ENCODE data around the gene ZNF521. TPM values are rescaled to one million over a fixed set of nuclear protein-coding genes. Genes with fewer than 3 reads are reported as not detected.

The ZNF521 gene
- total RNA-seq, 2 donors from 2014 or later, result 21.4 to 26.9 TPM

- Mint-ChIP-seq H3K27me3 (ENCODE audit: insufficient read depth) (no peaks in the 10 kb centered on the region), H3K27ac (no peak overlapping the region), H3K9me3 (no peaks in the 10 kb centered on the region), H3K4me3 (no peak overlapping the region), H3K36me3 (ENCODE audit: low read depth) (no peaks in the 10 kb centered on the region), H3K4me1 (peaks cover 58% of the 10 kb centered on the region)
- TF ChIP-seq CTCF (conservative IDR thresholded peaks at IDR 0.05), result no peak
- DNase-seq, result no peak
- no peaks in the 10 kb centered on the region for H3K9me3 ChIP-seq (ENCODE audit: control insufficient read depth, low read length)
- H3K27ac ChIP-seq (ENCODE audit: low read depth, low read length), result peak overlapping the region; percentile 45
- peaks cover 17% of the 10 kb centered on the region for H3K4me1 ChIP-seq (ENCODE audit: control insufficient read depth, insufficient read depth, low read length)
- no peaks in the 10 kb centered on the region for H3K36me3 ChIP-seq (ENCODE audit: control insufficient read depth, insufficient read depth, low read length)
- no peaks in the 10 kb centered on the region for H3K27me3 ChIP-seq (ENCODE audit: control insufficient read depth, insufficient read depth, low read length, poor library complexity, severe bottlenecking)
- H3K4me3 ChIP-seq (ENCODE audit: low read length), result no peak overlapping the region
- WGBS, 2 experiments (ENCODE audit: insufficient coverage in 1 of 2, insufficient read length in 1 of 2), result 88 to 92% methylated on average over 3 of the region's 3 CpGs
- H3K9ac ChIP-seq (ENCODE audit: extremely low read depth, low read length, poor library complexity, severe bottlenecking), result no peak overlapping the region
Measured at GRCh38 chr18:25075783-25076182, 276.2 kb downstream of the ZNF521 start.

- Mint-ChIP-seq H3K36me3 (ENCODE audit: low read depth) (no peaks in the 10 kb centered on the region), H3K4me3 (no peak overlapping the region), H3K4me1 (peaks cover 58% of the 10 kb centered on the region), H3K27me3 (ENCODE audit: insufficient read depth) (no peaks in the 10 kb centered on the region), H3K9me3 (no peaks in the 10 kb centered on the region), H3K27ac (no peak overlapping the region)
- no peak for DNase-seq
- no peak overlapping the region for H3K4me3 ChIP-seq (ENCODE audit: low read length)
- WGBS, 2 experiments (ENCODE audit: insufficient coverage in 1 of 2, insufficient read length in 1 of 2), result 72 to 77% methylated on average over 5 of the region's 5 CpGs
- no peaks in the 10 kb centered on the region for H3K27me3 ChIP-seq (ENCODE audit: control insufficient read depth, insufficient read depth, low read length, poor library complexity, severe bottlenecking)
- no peak overlapping the region for H3K9ac ChIP-seq (ENCODE audit: extremely low read depth, low read length, poor library complexity, severe bottlenecking)
- no peaks in the 10 kb centered on the region for H3K9me3 ChIP-seq (ENCODE audit: control insufficient read depth, low read length)
- peaks cover 17% of the 10 kb centered on the region for H3K4me1 ChIP-seq (ENCODE audit: control insufficient read depth, insufficient read depth, low read length)
- H3K36me3 ChIP-seq (ENCODE audit: control insufficient read depth, insufficient read depth, low read length), result no peaks in the 10 kb centered on the region
- no peak for TF ChIP-seq CTCF (conservative IDR thresholded peaks at IDR 0.05)
- H3K27ac ChIP-seq (ENCODE audit: low read depth, low read length), result peak overlapping the region; percentile 45
Measured at GRCh38 chr18:25075331-25075730, 276.6 kb downstream of the ZNF521 start.

- Mint-ChIP-seq H3K27me3 (ENCODE audit: insufficient read depth) (no peaks in the 10 kb centered on the region), H3K9me3 (no peaks in the 10 kb centered on the region), H3K4me3 (no peak overlapping the region), H3K27ac (no peak overlapping the region), H3K36me3 (ENCODE audit: low read depth) (no peaks in the 10 kb centered on the region), H3K4me1 (peaks cover 58% of the 10 kb centered on the region)
- no peak for TF ChIP-seq CTCF (conservative IDR thresholded peaks at IDR 0.05)
- 14 to 57% methylated on average over 2 to 4 of the region's 4 CpGs for WGBS, 2 experiments (ENCODE audit: insufficient coverage in 1 of 2, insufficient read length in 1 of 2)
- Histone ChIP-seq H3K27me3 (ENCODE audit: control insufficient read depth, insufficient read depth, low read length, poor library complexity, severe bottlenecking) (no peaks in the 10 kb centered on the region), H3K9ac (ENCODE audit: extremely low read depth, low read length, poor library complexity, severe bottlenecking) (no peak overlapping the region), H3K4me1 (ENCODE audit: control insufficient read depth, insufficient read depth, low read length) (peaks cover 17% of the 10 kb centered on the region), H3K27ac (ENCODE audit: low read depth, low read length) (no peak overlapping the region), H3K9me3 (ENCODE audit: control insufficient read depth, low read length) (no peaks in the 10 kb centered on the region), H3K4me3 (ENCODE audit: low read length) (no peak overlapping the region), H3K36me3 (ENCODE audit: control insufficient read depth, insufficient read depth, low read length) (no peaks in the 10 kb centered on the region)
- peak; percentile 60 for DNase-seq
Measured at GRCh38 chr18:25074925-25075324, 277.0 kb downstream of the ZNF521 start.
